Measurements from ENCODE around the gene DDX10.

The DDX10 gene

DNA sequence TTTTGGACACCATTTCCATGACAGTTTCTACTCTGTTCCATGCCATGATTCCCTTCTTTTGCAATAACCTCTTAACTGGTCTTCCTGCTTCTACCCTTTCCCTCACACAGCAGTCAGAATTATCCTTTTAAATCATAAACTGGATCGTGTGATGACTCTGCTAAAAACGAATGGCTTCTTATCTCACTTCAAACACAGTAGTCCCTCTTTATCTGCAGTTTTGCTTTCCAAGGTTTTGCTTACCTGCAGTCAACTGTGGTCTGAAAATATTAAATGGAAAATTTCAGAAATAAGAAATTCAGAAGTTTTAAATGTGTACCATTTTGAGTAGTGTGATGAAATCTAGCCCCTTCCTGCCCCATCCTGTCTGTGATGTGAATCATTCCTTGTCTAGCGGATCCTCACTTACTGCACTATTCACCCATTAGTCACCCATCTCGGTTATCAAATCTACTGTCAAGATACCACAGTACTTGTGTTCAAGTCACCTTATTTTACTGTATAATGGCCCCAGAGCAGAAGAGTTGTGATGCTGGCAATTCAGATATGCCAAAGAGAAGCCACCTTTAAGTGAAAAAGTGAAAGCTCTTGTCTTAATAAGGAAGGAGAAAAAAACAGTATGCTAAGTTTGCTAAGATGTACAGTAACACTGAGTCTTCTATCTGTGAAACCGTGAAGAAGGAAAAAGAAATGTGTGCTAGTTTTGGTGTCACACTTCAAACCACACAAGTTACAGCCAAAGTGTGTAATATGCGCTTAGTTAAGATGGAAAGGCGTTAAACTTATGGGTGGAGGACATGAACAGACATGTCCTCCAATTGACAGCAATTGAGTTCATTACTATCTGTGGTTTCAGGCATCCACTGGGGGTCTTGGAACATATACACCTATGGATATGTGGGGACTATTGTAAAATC is 283.0 kb downstream of the DDX10 start:
- no peak for DNase-seq

DNA sequence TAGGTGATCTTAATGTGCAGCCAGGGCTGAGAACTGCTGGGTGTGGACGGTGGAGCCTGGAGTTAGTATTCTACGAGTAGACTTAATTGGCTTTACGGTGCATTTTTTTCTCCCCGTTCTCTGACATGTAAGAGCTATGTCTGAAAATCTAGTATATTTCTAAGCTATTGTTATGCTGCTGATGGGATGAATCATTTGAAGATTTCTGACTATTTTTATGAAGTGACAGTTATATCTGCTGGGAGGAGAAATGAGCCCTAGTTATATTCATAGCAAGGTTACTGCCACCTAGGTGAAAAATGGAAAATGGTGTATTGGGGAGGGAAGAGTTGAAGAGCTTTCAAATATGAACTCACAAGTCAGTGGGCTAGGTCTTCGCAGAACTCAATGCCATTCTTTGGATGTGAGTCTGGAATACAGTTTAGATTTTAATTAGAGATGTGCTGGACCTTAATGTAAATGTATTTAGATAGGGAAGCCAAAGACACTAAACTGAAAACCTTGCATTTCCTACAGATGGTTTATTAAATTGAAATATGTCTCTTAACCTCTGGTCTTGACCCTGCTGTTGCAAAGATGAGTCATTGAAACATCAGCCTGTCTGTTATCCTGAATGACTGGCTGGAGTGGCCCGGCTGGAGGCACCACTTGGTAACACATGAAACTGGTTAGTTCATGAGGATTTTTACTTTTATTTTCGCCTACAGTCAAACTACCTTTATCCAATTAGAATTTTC is 293.7 kb downstream of the DDX10 start:
- no peak for DNase-seq

DNA sequence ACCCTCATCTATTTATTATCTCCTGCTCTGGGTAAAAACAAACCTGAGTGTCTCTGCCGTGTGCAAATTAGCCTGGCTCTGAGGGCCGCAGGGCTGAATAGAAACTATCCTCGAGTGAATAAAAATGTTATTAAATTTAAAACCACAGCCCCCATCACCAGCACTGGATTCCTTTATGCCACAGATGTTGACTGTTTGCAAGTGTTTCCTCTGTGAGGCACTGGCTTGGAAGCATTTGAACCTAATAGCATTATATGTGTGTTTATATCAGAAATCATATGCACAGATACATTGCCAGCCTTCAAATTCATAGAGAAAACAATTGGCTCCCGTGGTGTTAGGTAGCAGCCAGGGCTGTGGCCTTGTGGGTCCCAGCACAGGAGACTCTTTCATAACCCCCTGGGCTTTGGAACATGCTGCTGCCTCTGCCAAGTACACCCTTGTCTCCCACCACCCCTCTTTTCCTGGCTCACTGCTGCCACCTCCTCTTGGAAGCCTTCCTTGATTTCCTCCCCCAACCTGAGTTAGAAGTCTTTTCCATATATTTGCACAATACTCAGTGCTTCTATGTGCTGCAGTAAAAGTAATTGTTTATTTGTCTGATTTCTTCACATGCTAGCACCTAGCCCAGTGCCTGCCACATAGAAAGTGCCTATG is 294.4 kb downstream of the DDX10 start:
- DNase-seq: no peak

DNA sequence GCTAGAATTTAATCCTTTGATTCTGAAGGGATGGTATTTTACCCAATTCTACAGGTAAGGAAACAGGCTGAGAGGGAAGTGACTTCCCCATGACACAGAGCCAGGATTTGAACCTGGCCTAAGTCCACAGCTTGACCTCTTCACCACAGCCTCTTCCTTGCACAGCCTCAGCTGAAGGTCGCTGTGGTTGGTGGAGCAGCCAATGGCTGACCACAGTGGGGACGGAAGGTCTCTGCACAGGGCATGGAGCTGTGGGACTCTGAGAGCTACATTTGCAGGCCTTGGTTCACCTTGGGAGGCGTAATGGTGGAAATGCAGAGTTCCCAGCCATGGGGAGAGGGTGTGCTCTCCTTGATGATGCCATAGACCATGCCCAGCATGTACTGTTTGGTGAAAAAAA is 295.0 kb downstream of the DDX10 start:
- DNase-seq: no peak

DNA sequence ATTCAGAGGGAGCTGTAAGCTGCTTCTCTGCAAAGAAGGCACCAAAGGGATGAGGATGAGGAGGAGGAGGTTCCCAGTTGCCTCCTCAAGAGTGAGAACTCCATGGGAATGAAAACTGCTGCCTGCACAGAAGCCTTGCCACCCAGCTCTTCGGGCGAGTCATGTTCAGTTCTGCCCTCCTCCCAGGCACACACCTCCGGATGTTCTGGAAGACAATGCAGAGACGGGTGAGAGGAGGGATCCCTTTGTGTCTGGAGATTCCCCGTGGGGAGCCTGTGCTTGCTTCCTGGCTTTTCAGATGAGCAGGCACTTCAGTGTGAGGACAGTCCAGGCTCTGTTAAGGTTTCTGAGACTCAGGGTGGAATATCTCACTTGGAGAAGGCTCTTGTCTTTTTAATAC is 295.6 kb downstream of the DDX10 start:
- no peak for DNase-seq

GRCh38 chr11:108961095-108961494 is 296.2 kb downstream of the DDX10 start:
- no peak for DNase-seq

GRCh38 chr11:108963118-108963517 is 298.2 kb downstream of the DDX10 start:
- DNase-seq: no peak

- no peak for DNase-seq
Measured at GRCh38 chr11:108965306-108966001, 300.6 kb downstream of the DDX10 start.

DNA sequence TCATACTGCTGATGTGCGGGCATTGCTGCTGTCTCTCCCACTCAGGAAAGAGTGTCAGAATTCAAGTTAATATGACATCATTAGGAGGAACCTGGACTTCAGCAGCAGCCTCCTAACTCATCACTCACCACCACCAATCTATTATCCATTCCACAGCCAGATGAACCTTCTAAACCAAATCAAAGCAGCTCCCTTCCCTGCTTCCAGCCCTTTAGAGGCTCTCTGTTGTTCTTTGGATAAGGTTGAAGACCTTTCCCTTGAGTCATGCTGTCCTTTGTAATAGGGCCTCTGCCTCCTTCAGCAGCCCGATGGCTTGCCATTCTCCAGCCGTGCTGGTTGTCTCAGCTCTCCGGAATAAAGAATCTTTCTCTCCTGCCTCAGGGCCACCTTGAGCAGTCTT is 301.3 kb downstream of the DDX10 start:
- no peak for DNase-seq

- DNase-seq: no peak
Measured at GRCh38 chr11:108966978-108967377, 302.1 kb downstream of the DDX10 start.

DNA sequence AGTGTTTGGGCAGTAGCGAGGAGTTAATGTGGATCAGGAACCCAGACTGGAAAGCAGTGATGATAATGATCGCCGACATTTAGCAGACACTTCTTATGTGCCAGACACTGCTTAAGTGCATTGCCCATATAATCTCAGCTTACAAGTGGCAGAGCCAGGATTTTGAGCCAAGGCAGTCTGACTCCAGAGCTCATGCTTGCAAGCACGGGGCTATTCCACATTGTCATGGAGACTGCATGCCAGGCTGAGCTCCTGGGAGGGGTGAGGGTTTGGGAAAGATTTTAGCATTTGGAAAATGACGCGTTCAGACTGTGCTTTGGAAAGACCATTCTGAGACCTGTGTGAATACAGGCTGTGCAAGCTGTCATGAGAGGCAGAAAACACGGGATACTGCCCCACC is 302.7 kb downstream of the DDX10 start:
- no peak for DNase-seq

- DNase-seq: no peak
Measured at GRCh38 chr11:108970221-108970991, 305.5 kb downstream of the DDX10 start.

- no peak for DNase-seq
Measured at GRCh38 chr11:108973402-108974162, 308.7 kb downstream of the DDX10 start.

GRCh38 chr11:108975026-108975425 is 310.2 kb downstream of the DDX10 start:
- DNase-seq: no peak

- DNase-seq: no peak
Measured at GRCh38 chr11:108975641-108976071, 310.8 kb downstream of the DDX10 start.

- DNase-seq: no peak
Measured at GRCh38 chr11:108983636-108984420, 319.0 kb downstream of the DDX10 start.

GRCh38 chr11:108984523-108984922 is 319.7 kb downstream of the DDX10 start:
- DNase-seq: no peak

- no peak for DNase-seq
Measured at GRCh38 chr11:108985236-108985944, 320.5 kb downstream of the DDX10 start.

- no peak for DNase-seq
Measured at GRCh38 chr11:108985945-108986279, 321.0 kb downstream of the DDX10 start.
